Neural cell (in vitro differentiated cells): ENCODE measurements around the gene FBL. TPM values are rescaled to one million over a fixed set of nuclear protein-coding genes. Genes with fewer than 3 reads are reported as not detected.

Experiments
- H2AFZ ChIP-seq: fragments of 200-600, 300-800 bp; sonication (generic), shearing (Covaris generic); 2 replicates; pipeline ENCODE4 v1.6.0; 2014; ENCODE audit warnings: low read depth, mild to moderate bottlenecking, antibody characterized with exemption, low read length, moderate library complexity
- H3F3A ChIP-seq: fragments of 200-600 bp; shearing (Covaris generic); 2 replicates; pipeline ENCODE4 v1.6.1; 2016; ENCODE audit warnings: mild to moderate bottlenecking, moderate library complexity, mixed read lengths, antibody characterized with exemption, low read length; ENCODE audit not compliant: insufficient read depth, poor library complexity, severe bottlenecking
- H3K27ac ChIP-seq: fragments of 200-600, 300-800 bp; sonication (generic), shearing (Covaris generic); 2 replicates; pipeline ENCODE4 v1.5.1; 2014; ENCODE audit warnings: mild to moderate bottlenecking, low read length, moderate library complexity
- H3K27me3 ChIP-seq: fragments of 300-800, 200-600 bp; sonication (generic), shearing (Covaris generic); 2 replicates; pipeline ENCODE4 v1.6.0; 2014; ENCODE audit warnings: mild to moderate bottlenecking, low read depth, low read length, moderate library complexity; ENCODE audit not compliant: insufficient read depth
- H3K36me3 ChIP-seq: fragments of 300-800, 200-600 bp; sonication (generic), shearing (Covaris generic); 2 replicates; pipeline ENCODE4 v1.5.1; 2014; ENCODE audit warnings: mild to moderate bottlenecking, antibody characterized with exemption, low read length, moderate library complexity; ENCODE audit not compliant: insufficient read depth
- H3K4me2 ChIP-seq: fragments of 300-800, 200-600 bp; sonication (generic), shearing (Covaris generic); 2 replicates; pipeline ENCODE4 v1.6.0; 2014; ENCODE audit warnings: mild to moderate bottlenecking, low read length
- H3K4me3 ChIP-seq: fragments of 300-800, 200-600 bp; sonication (generic), shearing (Covaris generic); 2 replicates; pipeline ENCODE4 v1.5.1; 2014; ENCODE audit warnings: mild to moderate bottlenecking, low read length, moderate library complexity
- H3K79me2 ChIP-seq: fragments of 200-600 bp; shearing (Covaris generic); replicated peaks from 2 replicates; pipeline ENCODE4 v1.6.0; 2014; ENCODE audit warnings: mild to moderate bottlenecking, low read length, moderate library complexity; ENCODE audit not compliant: insufficient read depth
- H3K9ac ChIP-seq: fragments of 300-800, 200-600 bp; sonication (generic), shearing (Covaris generic); 2 replicates; pipeline ENCODE4 v1.6.1; 2016; ENCODE audit warnings: mild to moderate bottlenecking, low read length, mixed read lengths
- H3K9me2 ChIP-seq: fragments of 200-600 bp; shearing (Covaris generic); 2 replicates; pipeline ENCODE4 v1.6.1; 2016; ENCODE audit warnings: mild to moderate bottlenecking, low read length, mixed read lengths; ENCODE audit not compliant: insufficient read depth
- H3K9me3 ChIP-seq: fragments of 200-600, 300-800 bp; sonication (generic), shearing (Covaris generic); 2 replicates; pipeline ENCODE4 v1.6.1; 2016; ENCODE audit warnings: mild to moderate bottlenecking, mixed run types, low read length, moderate library complexity, mixed read lengths
- H4K20me1 ChIP-seq: fragments of 200-600 bp; shearing (Covaris generic); 2 replicates; pipeline ENCODE4 v1.6.1; 2016; ENCODE audit warnings: mild to moderate bottlenecking, mixed run types; ENCODE audit not compliant: insufficient read depth
- EP300 ChIP-seq: fragments of 450-650 bp; conservative IDR thresholded peaks from 2 replicates; pipeline ENCODE4 v1.6.1; 2014; ENCODE audit warnings: antibody characterized with exemption, mild to moderate bottlenecking, moderate library complexity; ENCODE audit not compliant: poor library complexity, severe bottlenecking
- EZH2 ChIP-seq: fragments of 200-600, 300-800 bp; shearing (Covaris generic), sonication (generic); IDR thresholded peaks from 2 replicates; pipeline ENCODE4 v1.6.1; 2014; ENCODE audit warnings: antibody characterized with exemption, low read length, borderline replicate concordance, mild to moderate bottlenecking; ENCODE audit not compliant: insufficient read depth, poor library complexity, severe bottlenecking
- POLR2AphosphoS5 ChIP-seq: IDR thresholded peaks from 2 replicates; pipeline ENCODE4 v1.6.1; 2012
- RAD21 ChIP-seq: fragments of 450-650 bp; conservative IDR thresholded peaks from 2 replicates; pipeline ENCODE4 v1.6.1; 2014; ENCODE audit warnings: antibody characterized with exemption, mild to moderate bottlenecking, moderate library complexity
- SMC3 ChIP-seq: fragments of 450-650 bp; conservative IDR thresholded peaks from 2 replicates; pipeline ENCODE4 v1.6.1; 2014; ENCODE audit warnings: antibody characterized with exemption, mild to moderate bottlenecking, moderate library complexity; ENCODE audit not compliant: poor library complexity
- TAF1 ChIP-seq: IDR thresholded peaks from 2 replicates; pipeline ENCODE4 v1.6.1; 2012; ENCODE audit warnings: low read depth
- polyA plus RNA-seq: library from polyadenylated mRNA; depleted of rRNA; stranded (reverse); fragments of >200 nt; gene quantifications from 2 replicates; pipeline ENCODE4 v1.2.3, GENCODE V29; 2014
- TF ChIP-seq, protein P1 (sequence below): fragments of 450-650 bp; IDR thresholded peaks from 2 replicates; pipeline ENCODE4 v1.5.1; 2014; ENCODE audit warnings: antibody characterized with exemption, mild to moderate bottlenecking, moderate library complexity; ENCODE audit not compliant: poor library complexity, severe bottlenecking

FBL gene
- polyA plus RNA-seq, 1 donor from 2014 or later: 84.7 TPM

DNA sequence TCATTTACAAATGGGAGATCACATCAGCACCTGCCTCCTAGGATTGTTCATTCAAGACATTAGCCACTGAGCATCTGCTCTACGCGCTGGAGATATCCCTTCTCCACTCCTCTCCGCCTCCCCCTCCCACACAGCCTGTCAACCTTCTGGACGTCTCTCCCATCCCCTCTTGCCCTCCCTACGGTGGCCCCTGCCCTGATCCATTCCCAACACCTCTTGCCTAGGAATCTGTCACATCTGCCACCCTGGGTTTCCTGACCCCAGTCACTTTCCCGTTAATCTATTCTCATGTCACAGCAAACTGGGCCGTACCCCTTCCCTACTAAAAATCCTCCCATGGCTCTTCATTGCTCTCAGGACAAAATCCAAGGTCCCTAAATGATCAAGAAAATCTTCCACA lies 22.5 kb downstream of the FBL start:
- H3K9me3 ChIP-seq: no peaks in the 10 kb centered on the region
- H3F3A ChIP-seq: peaks cover 2% of the 10 kb centered on the region
- H3K4me2 ChIP-seq: peak overlapping the region; percentile 95
- H3K79me2 ChIP-seq: no peaks in the 10 kb centered on the region
- no peaks in the 10 kb centered on the region for H3K36me3 ChIP-seq
- H3K27ac ChIP-seq: peak overlapping the region; percentile 74
- H3K9ac ChIP-seq: peak overlapping the region; percentile 73
- peak overlapping the region; percentile 90 for H3K4me3 ChIP-seq
- no peaks in the 10 kb centered on the region for H3K9me2 ChIP-seq
- no peaks in the 10 kb centered on the region for H4K20me1 ChIP-seq
- TF ChIP-seq POLR2AphosphoS5 (no peak), RAD21 (no peak), EZH2 (no peak), TAF1 (no peak), SMC3 (no peak), EP300 (no peak)
- TF ChIP-seq, protein P1, sequence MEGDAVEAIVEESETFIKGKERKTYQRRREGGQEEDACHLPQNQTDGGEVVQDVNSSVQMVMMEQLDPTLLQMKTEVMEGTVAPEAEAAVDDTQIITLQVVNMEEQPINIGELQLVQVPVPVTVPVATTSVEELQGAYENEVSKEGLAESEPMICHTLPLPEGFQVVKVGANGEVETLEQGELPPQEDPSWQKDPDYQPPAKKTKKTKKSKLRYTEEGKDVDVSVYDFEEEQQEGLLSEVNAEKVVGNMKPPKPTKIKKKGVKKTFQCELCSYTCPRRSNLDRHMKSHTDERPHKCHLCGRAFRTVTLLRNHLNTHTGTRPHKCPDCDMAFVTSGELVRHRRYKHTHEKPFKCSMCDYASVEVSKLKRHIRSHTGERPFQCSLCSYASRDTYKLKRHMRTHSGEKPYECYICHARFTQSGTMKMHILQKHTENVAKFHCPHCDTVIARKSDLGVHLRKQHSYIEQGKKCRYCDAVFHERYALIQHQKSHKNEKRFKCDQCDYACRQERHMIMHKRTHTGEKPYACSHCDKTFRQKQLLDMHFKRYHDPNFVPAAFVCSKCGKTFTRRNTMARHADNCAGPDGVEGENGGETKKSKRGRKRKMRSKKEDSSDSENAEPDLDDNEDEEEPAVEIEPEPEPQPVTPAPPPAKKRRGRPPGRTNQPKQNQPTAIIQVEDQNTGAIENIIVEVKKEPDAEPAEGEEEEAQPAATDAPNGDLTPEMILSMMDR: no peak
- no peak overlapping the region for H2AFZ ChIP-seq
- no peaks in the 10 kb centered on the region for H3K27me3 ChIP-seq

DNA sequence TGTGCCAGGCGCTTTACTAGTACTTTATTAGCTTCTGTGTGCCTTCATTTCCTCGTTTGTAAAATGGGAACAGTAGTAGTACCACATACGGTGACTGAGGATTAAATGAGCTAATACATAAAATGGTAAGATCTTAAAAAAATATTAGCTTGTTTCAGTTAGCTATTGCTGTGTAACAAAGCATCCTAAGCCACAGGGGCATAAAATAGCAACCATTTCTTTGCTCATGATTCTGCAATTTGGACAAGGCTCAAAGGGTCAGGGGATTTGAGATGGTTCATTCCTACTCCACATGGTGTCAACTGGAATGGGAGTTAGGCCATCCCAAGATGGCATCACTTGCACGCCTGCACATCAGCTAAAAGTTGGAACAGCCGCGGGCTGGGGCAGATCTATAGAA lies 25.5 kb downstream of the FBL start:
- no peak overlapping the region for H3K27ac ChIP-seq
- peaks cover 2% of the 10 kb centered on the region for H3F3A ChIP-seq
- no peak overlapping the region for H3K4me2 ChIP-seq
- no peaks in the 10 kb centered on the region for H3K9me3 ChIP-seq
- no peaks in the 10 kb centered on the region for H3K79me2 ChIP-seq
- H3K9me2 ChIP-seq: no peaks in the 10 kb centered on the region
- no peak overlapping the region for H2AFZ ChIP-seq
- H3K36me3 ChIP-seq: no peaks in the 10 kb centered on the region
- no peaks in the 10 kb centered on the region for H4K20me1 ChIP-seq
- no peak overlapping the region for H3K9ac ChIP-seq
- H3K4me3 ChIP-seq: no peak overlapping the region
- H3K27me3 ChIP-seq: no peaks in the 10 kb centered on the region
- TF ChIP-seq EZH2: no peak

DNA sequence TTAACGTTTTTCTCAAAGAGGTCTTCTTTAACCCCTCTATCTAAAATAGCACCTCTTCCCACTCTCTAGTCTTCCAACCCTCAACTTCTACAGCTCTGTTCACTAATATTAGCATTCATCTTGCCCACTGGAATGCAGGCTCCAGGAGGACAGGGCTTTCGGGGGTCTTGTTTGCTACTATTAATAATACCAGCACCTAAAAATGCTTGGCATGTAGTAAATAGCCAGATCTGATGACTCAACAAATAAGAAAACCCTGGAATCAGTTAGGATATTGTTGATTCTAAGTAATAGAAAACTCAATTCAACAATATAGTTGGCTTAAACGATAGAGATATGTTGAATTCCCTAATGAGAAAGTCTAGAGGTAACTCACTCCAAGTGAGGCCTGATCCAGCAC lies 26.4 kb downstream of the FBL start:
- no peak overlapping the region for H3K4me2 ChIP-seq
- no peaks in the 10 kb centered on the region for H4K20me1 ChIP-seq
- H3K9me3 ChIP-seq: no peaks in the 10 kb centered on the region
- no peaks in the 10 kb centered on the region for H3K79me2 ChIP-seq
- H3K9ac ChIP-seq: no peak overlapping the region
- H3K27ac ChIP-seq: no peak overlapping the region
- peaks cover 2% of the 10 kb centered on the region for H3F3A ChIP-seq
- no peaks in the 10 kb centered on the region for H3K27me3 ChIP-seq
- TF ChIP-seq SMC3 (no peak), POLR2AphosphoS5 (no peak)
- TF ChIP-seq, protein P1: no peak
- H3K36me3 ChIP-seq: no peaks in the 10 kb centered on the region
- H3K4me3 ChIP-seq: no peak overlapping the region
- no peaks in the 10 kb centered on the region for H3K9me2 ChIP-seq
- no peak overlapping the region for H2AFZ ChIP-seq
